Measurements from ENCODE around the gene LARP6.

DNA sequence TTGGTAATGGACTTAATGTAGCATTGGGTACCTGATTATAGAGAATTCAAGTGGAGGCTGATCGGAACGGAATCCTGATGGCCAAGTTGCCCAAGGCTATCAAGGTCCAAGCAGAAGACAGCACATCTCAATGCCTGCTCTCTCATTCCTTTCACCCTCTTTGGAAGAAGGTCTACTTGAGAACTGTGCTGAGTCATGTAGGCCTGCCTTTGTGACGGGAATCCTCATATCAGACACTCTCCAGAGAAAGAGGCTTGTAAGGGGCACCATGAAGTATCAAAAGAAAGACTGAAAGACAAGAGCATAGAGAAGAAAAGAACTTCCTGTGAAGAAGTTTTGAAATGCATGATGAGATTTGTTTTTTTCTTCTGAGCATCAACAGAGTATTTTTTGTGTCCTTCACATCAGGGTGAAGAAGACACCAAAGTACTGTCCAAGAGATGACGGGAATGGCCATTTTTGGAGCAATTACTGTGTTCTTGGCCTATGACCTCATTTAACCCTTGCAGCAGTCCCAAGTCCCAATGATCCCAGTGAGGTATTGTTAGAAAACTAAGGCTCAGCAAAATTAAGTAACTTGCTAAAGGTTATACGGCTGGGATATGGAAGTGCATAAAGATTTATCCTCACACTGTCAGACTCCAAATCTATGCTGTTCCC lies 13.2 kb upstream of the LARP6 start:
- TF ChIP-seq, protein P1, sequence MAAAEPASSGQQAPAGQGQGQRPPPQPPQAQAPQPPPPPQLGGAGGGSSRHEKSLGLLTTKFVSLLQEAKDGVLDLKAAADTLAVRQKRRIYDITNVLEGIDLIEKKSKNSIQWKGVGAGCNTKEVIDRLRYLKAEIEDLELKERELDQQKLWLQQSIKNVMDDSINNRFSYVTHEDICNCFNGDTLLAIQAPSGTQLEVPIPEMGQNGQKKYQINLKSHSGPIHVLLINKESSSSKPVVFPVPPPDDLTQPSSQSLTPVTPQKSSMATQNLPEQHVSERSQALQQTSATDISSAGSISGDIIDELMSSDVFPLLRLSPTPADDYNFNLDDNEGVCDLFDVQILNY (CRISPR knock-in tag; IDR thresholded peaks at IDR 0.05) = no peak
- TF ChIP-seq FOXJ3 (CRISPR knock-in tag; IDR thresholded peaks at IDR 0.05; ENCODE audit: borderline replicate concordance) (no peak), FOXK1 (CRISPR knock-in tag; IDR thresholded peaks at IDR 0.05) (no peak), JUN (CRISPR knock-in tag; IDR thresholded peaks at IDR 0.05) (no peak), HMGA2 (CRISPR knock-in tag; IDR thresholded peaks at IDR 0.05) (no peak), ATF1 (CRISPR knock-in tag; IDR thresholded peaks at IDR 0.05) (no peak), TCF7 (CRISPR knock-in tag; IDR thresholded peaks at IDR 0.05; ENCODE audit: low read depth) (no peak)
- TF ChIP-seq, protein P2, sequence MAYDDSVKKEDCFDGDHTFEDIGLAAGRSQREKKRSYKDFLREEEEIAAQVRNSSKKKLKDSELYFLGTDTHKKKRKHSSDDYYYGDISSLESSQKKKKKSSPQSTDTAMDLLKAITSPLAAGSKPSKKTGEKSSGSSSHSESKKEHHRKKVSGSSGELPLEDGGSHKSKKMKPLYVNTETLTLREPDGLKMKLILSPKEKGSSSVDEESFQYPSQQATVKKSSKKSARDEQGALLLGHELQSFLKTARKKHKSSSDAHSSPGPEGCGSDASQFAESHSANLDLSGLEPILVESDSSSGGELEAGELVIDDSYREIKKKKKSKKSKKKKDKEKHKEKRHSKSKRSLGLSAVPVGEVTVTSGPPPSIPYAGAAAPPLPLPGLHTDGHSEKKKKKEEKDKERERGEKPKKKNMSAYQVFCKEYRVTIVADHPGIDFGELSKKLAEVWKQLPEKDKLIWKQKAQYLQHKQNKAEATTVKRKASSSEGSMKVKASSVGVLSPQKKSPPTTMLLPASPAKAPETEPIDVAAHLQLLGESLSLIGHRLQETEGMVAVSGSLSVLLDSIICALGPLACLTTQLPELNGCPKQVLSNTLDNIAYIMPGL (CRISPR knock-in tag; IDR thresholded peaks at IDR 0.05) = no peak
- TF ChIP-seq, protein P3, sequence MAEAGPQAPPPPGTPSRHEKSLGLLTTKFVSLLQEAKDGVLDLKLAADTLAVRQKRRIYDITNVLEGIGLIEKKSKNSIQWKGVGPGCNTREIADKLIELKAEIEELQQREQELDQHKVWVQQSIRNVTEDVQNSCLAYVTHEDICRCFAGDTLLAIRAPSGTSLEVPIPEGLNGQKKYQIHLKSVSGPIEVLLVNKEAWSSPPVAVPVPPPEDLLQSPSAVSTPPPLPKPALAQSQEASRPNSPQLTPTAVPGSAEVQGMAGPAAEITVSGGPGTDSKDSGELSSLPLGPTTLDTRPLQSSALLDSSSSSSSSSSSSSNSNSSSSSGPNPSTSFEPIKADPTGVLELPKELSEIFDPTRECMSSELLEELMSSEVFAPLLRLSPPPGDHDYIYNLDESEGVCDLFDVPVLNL (CRISPR knock-in tag; IDR thresholded peaks at IDR 0.05; ENCODE audit: borderline replicate concordance, low read depth) = no peak
- TF ChIP-seq, protein P4, sequence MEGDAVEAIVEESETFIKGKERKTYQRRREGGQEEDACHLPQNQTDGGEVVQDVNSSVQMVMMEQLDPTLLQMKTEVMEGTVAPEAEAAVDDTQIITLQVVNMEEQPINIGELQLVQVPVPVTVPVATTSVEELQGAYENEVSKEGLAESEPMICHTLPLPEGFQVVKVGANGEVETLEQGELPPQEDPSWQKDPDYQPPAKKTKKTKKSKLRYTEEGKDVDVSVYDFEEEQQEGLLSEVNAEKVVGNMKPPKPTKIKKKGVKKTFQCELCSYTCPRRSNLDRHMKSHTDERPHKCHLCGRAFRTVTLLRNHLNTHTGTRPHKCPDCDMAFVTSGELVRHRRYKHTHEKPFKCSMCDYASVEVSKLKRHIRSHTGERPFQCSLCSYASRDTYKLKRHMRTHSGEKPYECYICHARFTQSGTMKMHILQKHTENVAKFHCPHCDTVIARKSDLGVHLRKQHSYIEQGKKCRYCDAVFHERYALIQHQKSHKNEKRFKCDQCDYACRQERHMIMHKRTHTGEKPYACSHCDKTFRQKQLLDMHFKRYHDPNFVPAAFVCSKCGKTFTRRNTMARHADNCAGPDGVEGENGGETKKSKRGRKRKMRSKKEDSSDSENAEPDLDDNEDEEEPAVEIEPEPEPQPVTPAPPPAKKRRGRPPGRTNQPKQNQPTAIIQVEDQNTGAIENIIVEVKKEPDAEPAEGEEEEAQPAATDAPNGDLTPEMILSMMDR (IDR thresholded peaks at IDR 0.05) = no peak
- TF ChIP-seq, protein P5, sequence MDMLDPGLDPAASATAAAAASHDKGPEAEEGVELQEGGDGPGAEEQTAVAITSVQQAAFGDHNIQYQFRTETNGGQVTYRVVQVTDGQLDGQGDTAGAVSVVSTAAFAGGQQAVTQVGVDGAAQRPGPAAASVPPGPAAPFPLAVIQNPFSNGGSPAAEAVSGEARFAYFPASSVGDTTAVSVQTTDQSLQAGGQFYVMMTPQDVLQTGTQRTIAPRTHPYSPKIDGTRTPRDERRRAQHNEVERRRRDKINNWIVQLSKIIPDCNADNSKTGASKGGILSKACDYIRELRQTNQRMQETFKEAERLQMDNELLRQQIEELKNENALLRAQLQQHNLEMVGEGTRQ (CRISPR knock-in tag; IDR thresholded peaks at IDR 0.05) = no peak

Measured in WTC11 (cell line).